Left ventricle myocardium superior (tissue), 1 donor: ENCODE measurements around the gene C5orf63. TPM values are rescaled to one million over a fixed set of nuclear protein-coding genes. Genes with fewer than 3 reads are reported as not detected.

Experiments
- total RNA-seq: library from RNA; stranded (reverse); fragmentation: NEBNext Ultra II Directional; extraction: Animal tissue kit (Norgen Biotek cat#: 25700); gene quantifications from one replicate; pipeline ENCODE4 v1.2.1, GENCODE V29; 2021
- donor health status: DM: no; HTN: yes; CAD: no; lungs with severe emphysema.

C5orf63 gene
- total RNA-seq, 1 donor from 2014 or later = 10.9 TPM

Other genes with a start within 250 kb of the C5orf63 start
- gene MARCHF3, start 42.9 kb downstream of the C5orf63 start, total RNA-seq = 25.0 TPM
- 0.37 TPM for gene MEGF10, start 217.3 kb upstream of the C5orf63 start, total RNA-seq